ENCODE data around the gene PHF12. TPM values are rescaled to one million over a fixed set of nuclear protein-coding genes. Genes with fewer than 3 reads are reported as not detected.

The PHF12 gene
- total RNA-seq, 1 donor from 2014 or later = 56.1 TPM

DNA sequence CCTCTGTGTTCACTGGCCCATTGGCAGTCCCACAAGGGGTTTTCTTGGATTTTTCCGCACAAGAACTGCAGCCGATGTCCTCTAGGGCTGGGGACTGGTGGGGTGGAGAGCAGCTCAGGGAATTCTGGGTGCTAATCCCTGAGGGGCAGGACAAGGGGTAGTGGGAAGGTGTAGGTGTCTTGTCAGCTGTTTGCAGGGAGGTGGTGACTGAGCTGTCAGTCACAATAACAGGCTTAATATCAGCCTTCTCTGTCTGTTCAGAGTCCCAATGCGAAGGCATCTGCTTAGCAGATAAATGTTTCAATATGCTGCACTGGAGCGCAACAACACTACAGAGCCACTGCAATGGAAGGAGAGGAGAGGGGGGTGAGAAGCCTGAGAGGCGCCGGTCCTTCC is 38.4 kb downstream of the PHF12 start:
- H3K27ac Mint-ChIP-seq (ENCODE audit: unreplicated experiment) = peak overlapping the region; percentile 45
- H3K9me3 Mint-ChIP-seq (ENCODE audit: unreplicated experiment) = no peaks in the 10 kb centered on the region
- peaks cover 57% of the 10 kb centered on the region for H3K36me3 Mint-ChIP-seq (ENCODE audit: low read depth, unreplicated experiment)
- peaks cover 3% of the 10 kb centered on the region for H3K27me3 Mint-ChIP-seq (ENCODE audit: unreplicated experiment)
- H3K4me1 Mint-ChIP-seq (ENCODE audit: unreplicated experiment) = no peaks in the 10 kb centered on the region
- no peak for TF ChIP-seq CTCF (IDR thresholded peaks at IDR 0.05; ENCODE audit: unreplicated experiment)
- DNase-seq (ENCODE audit: low spot score) = no peak
- peak overlapping the region; percentile 48 for H3K4me3 Mint-ChIP-seq (ENCODE audit: unreplicated experiment)

- no peak for TF ChIP-seq CTCF (IDR thresholded peaks at IDR 0.05; ENCODE audit: unreplicated experiment)
- Mint-ChIP-seq H3K27ac (ENCODE audit: unreplicated experiment) (no peak overlapping the region), H3K4me1 (ENCODE audit: unreplicated experiment) (no peaks in the 10 kb centered on the region), H3K27me3 (ENCODE audit: unreplicated experiment) (peaks cover 4% of the 10 kb centered on the region), H3K36me3 (ENCODE audit: low read depth, unreplicated experiment) (peaks cover 63% of the 10 kb centered on the region), H3K9me3 (ENCODE audit: unreplicated experiment) (no peaks in the 10 kb centered on the region), H3K4me3 (ENCODE audit: unreplicated experiment) (peak overlapping the region; percentile 47)
- DNase-seq (ENCODE audit: low spot score) = no peak
These were observed 38.9 kb downstream of the PHF12 start for GRCh38 chr17:28912281-28912937.

DNA sequence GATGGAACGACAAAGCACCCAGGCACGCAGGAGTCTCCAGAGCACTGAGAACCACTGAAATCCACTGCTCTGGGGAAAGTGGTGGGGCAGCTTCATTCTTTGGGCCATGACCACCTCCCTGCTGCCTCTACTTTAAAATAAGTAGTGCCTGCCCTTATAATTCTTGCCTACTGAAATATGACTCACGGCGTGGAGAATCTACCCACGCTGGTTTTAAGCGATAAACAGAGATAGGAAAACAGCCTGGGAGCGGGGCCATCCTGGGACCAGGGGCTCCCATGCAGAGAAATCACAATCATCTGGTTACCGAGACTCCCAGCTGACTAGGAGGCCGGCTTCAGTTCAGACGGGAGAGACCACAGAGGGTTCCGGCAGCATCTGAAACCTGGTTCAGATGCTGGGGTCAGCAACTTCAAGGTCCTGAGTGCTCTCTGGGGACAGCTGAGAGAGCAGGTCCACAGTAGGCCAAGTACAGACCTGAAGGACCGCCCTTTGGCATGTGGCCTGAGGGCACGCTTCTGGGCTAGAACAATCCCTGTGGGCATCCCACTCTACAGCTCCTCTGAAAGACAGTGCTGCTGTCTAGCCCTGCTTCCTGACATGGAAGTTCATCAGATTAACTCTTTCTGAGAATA is 39.8 kb downstream of the PHF12 start:
- Mint-ChIP-seq H3K27ac (ENCODE audit: unreplicated experiment) (no peak overlapping the region), H3K36me3 (ENCODE audit: low read depth, unreplicated experiment) (peaks cover 68% of the 10 kb centered on the region)

DNA sequence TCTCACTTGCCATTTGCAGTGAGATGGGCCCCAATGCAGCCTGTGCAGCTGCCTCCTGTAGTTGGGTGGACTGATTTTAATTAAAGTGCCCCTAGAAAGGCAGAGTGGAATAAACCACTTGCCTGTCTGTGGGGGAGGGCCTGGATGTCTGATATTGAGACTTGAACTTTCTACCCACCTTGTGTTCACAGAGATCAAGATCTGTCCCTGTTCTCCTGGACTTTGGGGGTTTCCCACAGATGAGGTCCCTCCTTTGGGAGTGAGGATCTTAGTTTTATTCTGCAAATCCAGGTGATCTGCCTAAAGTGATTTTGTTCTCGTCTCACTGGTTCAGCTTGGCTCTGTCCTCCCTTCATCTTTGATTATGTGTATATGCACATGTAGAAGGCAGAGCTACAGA is 40.8 kb downstream of the PHF12 start:
- TF ChIP-seq CTCF (IDR thresholded peaks at IDR 0.05; ENCODE audit: unreplicated experiment) = no peak
- no peak overlapping the region for H3K27ac Mint-ChIP-seq (ENCODE audit: unreplicated experiment)
- H3K27me3 Mint-ChIP-seq (ENCODE audit: unreplicated experiment) = peaks cover 6% of the 10 kb centered on the region
- H3K4me3 Mint-ChIP-seq (ENCODE audit: unreplicated experiment) = peak overlapping the region; percentile 31
- no peak for DNase-seq (ENCODE audit: low spot score)
- no peaks in the 10 kb centered on the region for H3K9me3 Mint-ChIP-seq (ENCODE audit: unreplicated experiment)
- H3K4me1 Mint-ChIP-seq (ENCODE audit: unreplicated experiment) = no peaks in the 10 kb centered on the region
- H3K36me3 Mint-ChIP-seq (ENCODE audit: low read depth, unreplicated experiment) = peaks cover 71% of the 10 kb centered on the region

More for the DNA sequence above, 39.8 kb downstream of the PHF12 start:
- H3K4me3 Mint-ChIP-seq (ENCODE audit: unreplicated experiment) = no peak overlapping the region
- no peaks in the 10 kb centered on the region for H3K4me1 Mint-ChIP-seq (ENCODE audit: unreplicated experiment)
- no peaks in the 10 kb centered on the region for H3K9me3 Mint-ChIP-seq (ENCODE audit: unreplicated experiment)
- H3K27me3 Mint-ChIP-seq (ENCODE audit: unreplicated experiment) = peaks cover 6% of the 10 kb centered on the region
- TF ChIP-seq CTCF (IDR thresholded peaks at IDR 0.05; ENCODE audit: unreplicated experiment) = no peak
- no peak for DNase-seq (ENCODE audit: low spot score)

GRCh38 chr17:28908640-28909167 is 42.6 kb downstream of the PHF12 start:
- H3K4me1 Mint-ChIP-seq (ENCODE audit: unreplicated experiment) = no peaks in the 10 kb centered on the region
- no peak overlapping the region for H3K4me3 Mint-ChIP-seq (ENCODE audit: unreplicated experiment)
- H3K36me3 Mint-ChIP-seq (ENCODE audit: low read depth, unreplicated experiment) = peaks cover 65% of the 10 kb centered on the region
- H3K9me3 Mint-ChIP-seq (ENCODE audit: unreplicated experiment) = no peaks in the 10 kb centered on the region
- DNase-seq (ENCODE audit: low spot score) = no peak
- no peak overlapping the region for H3K27ac Mint-ChIP-seq (ENCODE audit: unreplicated experiment)
- H3K27me3 Mint-ChIP-seq (ENCODE audit: unreplicated experiment) = peaks cover 11% of the 10 kb centered on the region
- TF ChIP-seq CTCF (IDR thresholded peaks at IDR 0.05; ENCODE audit: unreplicated experiment) = no peak

Measured in endothelial cell (in vitro differentiated cells).